Cardiac fibroblast (primary cell): ENCODE measurements around the gene YJU2.
A peak's percentile ranks its signal among the peaks of the same experiment; 100 is the strongest.

ENCODE experiments used
- DNase-seq, 2 donors: peaks; one replicate each; pipeline versions ENCODE4 v3.0.0 to v3.0.0-alpha.2; 2010; ENCODE audit warnings: low read depth in 2 of 2
- H3K4me3 ChIP-seq, 2 donors: replicated peaks in 1 of 2; 1 replicate in 1 of 2; 2 replicates in 1 of 2; pipeline ENCODE4 v1.5.1; 2011; ENCODE audit warnings: low read depth in 2 of 2, low read length in 2 of 2, mild to moderate bottlenecking in 2 of 2, moderate library complexity in 1 of 2
- TF ChIP-seq, protein P1 (sequence below): IDR thresholded peaks from one replicate; pipeline ENCODE4 v1.5.1; 2011; ENCODE audit warnings: low read depth, mild to moderate bottlenecking, low read length, inconsistent platforms

Gene YJU2

DNA sequence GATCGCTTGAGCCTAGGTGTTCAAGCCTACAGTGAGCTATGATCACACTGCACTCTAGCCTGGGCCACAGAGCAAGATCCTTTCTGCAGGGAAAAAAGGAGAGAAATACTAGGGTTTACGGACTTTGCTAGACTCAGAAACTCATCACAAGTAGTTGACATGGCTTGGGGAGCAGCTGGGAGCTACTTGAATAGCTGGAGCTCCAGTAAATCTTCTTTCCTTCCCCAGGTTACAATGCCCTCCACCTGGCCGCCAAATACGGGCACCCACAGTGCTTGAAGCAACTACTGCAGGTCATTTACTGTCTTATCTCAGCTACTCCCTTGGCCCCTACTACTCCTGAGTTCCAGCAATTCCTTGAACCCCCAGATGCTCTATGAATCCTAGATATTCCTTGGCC lies 45.1 kb upstream of the YJU2 start:
- DNase-seq, result no peak
- no peak overlapping the region for H3K4me3 ChIP-seq
- TF ChIP-seq, protein P1, sequence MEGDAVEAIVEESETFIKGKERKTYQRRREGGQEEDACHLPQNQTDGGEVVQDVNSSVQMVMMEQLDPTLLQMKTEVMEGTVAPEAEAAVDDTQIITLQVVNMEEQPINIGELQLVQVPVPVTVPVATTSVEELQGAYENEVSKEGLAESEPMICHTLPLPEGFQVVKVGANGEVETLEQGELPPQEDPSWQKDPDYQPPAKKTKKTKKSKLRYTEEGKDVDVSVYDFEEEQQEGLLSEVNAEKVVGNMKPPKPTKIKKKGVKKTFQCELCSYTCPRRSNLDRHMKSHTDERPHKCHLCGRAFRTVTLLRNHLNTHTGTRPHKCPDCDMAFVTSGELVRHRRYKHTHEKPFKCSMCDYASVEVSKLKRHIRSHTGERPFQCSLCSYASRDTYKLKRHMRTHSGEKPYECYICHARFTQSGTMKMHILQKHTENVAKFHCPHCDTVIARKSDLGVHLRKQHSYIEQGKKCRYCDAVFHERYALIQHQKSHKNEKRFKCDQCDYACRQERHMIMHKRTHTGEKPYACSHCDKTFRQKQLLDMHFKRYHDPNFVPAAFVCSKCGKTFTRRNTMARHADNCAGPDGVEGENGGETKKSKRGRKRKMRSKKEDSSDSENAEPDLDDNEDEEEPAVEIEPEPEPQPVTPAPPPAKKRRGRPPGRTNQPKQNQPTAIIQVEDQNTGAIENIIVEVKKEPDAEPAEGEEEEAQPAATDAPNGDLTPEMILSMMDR, result no peak

DNA sequence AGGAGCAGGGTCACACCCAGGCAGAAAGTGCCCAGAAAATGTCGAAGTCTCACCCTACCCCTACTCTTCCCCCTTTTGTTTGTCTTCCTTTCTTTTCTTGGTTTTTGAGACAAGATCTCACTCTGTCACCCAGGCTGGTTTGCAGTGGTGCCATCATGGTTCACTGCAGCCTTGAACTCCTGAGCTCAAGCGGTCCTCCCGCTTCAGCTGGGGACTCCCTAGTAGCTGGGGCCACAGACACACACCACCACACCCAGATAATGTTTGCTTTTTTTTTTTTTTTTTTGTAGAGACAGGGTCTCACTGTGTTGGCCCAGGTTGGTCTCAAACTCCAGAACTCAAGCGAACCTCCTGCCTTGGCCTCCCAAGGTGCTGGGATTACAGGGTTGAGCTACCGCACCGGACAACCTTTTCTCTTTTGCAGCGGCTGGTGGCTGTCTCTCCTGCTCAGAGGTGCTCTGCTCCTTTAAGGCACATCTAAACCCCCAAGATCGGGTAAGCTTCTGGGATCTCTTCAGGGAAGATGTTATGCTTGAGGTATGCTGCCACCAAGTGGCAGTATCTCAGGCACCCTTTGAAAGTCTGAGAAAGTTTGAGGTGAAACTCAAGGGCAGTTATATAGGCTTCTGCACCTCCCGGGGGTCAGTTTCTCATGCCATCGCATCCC lies 39.9 kb upstream of the YJU2 start:
- peak; percentile 54 to 68 for DNase-seq
- TF ChIP-seq, protein P1, result peak; percentile 51
- H3K4me3 ChIP-seq, result no peak overlapping the region

DNA sequence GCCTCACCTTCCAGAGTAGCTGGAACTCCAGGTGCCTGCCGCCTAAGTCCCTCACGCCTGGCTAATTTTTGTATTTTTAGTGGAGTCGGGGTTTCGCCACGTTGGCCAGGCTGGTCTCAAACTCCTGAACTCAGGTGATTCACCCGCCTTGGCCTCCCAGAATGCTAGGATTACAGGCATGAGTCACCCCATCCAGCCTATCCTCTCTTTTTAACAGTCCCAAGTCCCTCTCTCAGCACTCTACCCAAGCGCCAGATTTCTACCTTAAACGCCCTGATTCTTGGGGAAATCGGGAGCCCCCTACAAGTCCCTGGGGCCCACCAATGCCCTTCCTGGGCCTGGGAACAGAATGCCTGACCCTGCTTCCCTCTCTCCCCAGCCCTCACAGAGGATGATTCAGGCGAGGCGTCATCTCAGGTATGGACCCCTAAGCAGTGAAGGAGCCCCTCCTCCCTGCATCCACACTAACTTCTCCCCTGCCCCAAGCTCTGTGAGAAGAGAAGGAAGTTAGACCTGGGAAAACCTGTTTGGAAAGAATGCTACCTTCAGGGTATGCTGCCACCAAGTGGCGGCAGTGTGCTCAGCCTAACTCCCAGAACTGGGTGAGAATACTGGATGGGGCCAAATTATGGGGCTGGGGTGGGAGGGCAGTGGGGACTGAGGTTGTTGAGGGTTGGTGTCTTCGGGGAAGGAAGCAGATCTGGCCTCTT lies 38.3 kb upstream of the YJU2 start:
- H3K4me3 ChIP-seq, result no peak overlapping the region
- TF ChIP-seq, protein P1, result peak; percentile 72
- DNase-seq, result peak; percentile 28 to 68

DNA sequence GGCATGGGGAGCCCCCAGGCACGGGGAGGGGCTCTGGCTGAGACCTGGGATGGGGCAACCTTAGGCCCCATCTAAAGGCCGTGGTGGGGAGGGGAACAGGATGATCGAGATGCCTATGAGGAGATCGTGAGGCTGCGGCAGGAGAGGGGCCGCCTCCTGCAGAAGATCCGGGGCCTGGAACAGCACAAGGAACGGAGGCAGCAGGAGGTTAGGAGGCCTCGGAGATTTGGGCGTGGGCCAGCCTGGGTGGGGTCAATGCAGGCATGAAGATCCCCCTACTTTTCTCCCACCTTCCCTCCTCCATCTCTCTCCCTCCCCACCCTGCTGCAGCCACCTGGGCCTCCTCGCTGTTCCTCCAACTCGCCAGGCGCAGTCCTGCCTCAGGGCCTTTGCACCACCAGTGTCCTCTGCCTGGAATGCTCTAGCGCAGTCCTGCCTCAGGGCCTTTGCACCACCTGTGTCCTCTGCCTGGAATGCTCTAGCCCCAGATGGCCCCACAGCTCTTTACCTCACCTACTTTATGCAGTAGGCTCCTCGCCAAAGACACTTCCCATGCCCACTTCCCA lies 36.6 kb upstream of the YJU2 start:
- TF ChIP-seq, protein P1, result no peak
- no peak for DNase-seq

DNA sequence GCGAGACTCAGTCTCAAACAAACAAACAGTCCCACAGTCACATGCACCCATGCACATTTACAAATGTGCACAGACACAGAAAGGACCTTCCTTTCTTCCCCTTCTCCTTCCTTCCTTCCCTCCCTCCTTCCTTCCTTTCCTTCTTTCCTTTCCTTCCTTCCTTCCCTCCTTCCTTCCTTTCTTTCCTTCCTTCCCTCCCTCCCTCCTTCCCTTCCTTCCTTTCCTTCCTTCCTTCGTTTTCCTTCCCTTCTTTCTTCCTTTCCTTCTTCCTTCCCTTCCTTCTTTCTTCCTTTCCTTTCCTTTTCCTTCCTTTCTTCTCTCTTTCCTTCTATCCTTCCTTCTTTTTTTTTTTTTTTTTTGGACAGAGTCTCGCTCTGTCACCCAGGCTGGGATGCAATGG lies 33.8 kb upstream of the YJU2 start:
- no peak overlapping the region for H3K4me3 ChIP-seq
- TF ChIP-seq, protein P1, result no peak

More for the DNA sequence above, 36.6 kb upstream of the YJU2 start:
- no peak overlapping the region for H3K4me3 ChIP-seq

DNA sequence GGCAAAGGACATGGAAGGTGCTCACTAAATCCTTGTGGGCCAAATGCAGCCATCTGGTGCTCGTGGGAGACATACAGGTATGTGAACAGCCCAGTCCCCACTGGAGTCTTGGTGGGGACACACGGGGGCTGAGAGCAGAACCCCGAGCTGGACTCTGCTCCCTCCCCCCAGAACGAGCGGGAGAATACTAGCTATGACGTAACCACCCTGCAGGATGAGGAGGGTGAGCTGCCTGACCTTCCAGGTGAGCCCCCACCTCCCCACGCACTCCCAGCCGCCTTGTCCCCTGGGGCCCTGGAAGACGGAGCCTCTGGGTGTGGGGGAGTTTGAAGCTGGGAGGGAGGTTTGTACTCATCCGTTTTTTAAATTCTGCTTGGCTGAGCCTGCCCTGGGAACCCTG lies 31.1 kb upstream of the YJU2 start:
- H3K4me3 ChIP-seq, result no peak overlapping the region
- TF ChIP-seq, protein P1, result no peak
- DNase-seq, result no peak

More for the DNA sequence above, 33.8 kb upstream of the YJU2 start:
- DNase-seq, result no peak
